GM21723 (cell line): ENCODE data around the gene RAB24.
"Not testable (repeated sequence)": the region's sequence is repeated elsewhere in the genome, so short reads cannot be mapped to it uniquely, and the experiment has no call there.

Source experiments
- ATAC-seq: cut with Tn5 transposase; IDR thresholded peaks from one replicate; pipeline ENCODE4 v1.9.1; 2021; ENCODE audit warnings: mild to moderate bottlenecking, moderate library complexity; ENCODE audit not compliant: unreplicated experiment

RAB24 gene

GRCh38 chr5:177296581-177296980 is 6.9 kb downstream of the RAB24 start:
- ATAC-seq, result no peak

- no peak for ATAC-seq
These were observed 7.6 kb downstream of the RAB24 start for GRCh38 chr5:177295924-177296323.

- no peak for ATAC-seq
These were observed 8.9 kb downstream of the RAB24 start for GRCh38 chr5:177294632-177295031.

- no peak for ATAC-seq
These were observed 9.5 kb downstream of the RAB24 start for GRCh38 chr5:177293819-177294581.

- no peak for ATAC-seq
These were observed 11.8 kb downstream of the RAB24 start for GRCh38 chr5:177291735-177292134.

GRCh38 chr5:177290816-177291596 is 12.5 kb downstream of the RAB24 start:
- ATAC-seq, result no peak

GRCh38 chr5:177288191-177288590 is 15.3 kb downstream of the RAB24 start:
- ATAC-seq, result no peak

- no peak for ATAC-seq
These were observed 26.6 kb downstream of the RAB24 start for GRCh38 chr5:177276886-177277285.

- ATAC-seq, result no peak
These were observed 27.6 kb downstream of the RAB24 start for GRCh38 chr5:177275883-177276282.

- ATAC-seq, result no peak
These were observed 32.4 kb downstream of the RAB24 start for GRCh38 chr5:177271113-177271512.

GRCh38 chr5:177270653-177271052 is 32.9 kb downstream of the RAB24 start:
- no peak for ATAC-seq

- ATAC-seq, result no peak
These were observed 33.5 kb downstream of the RAB24 start for GRCh38 chr5:177269976-177270375.

- ATAC-seq, result no peak
These were observed 34.2 kb downstream of the RAB24 start for GRCh38 chr5:177269232-177269895.

GRCh38 chr5:177265395-177265794 is 38.1 kb downstream of the RAB24 start:
- ATAC-seq, result no peak

GRCh38 chr5:177264178-177264577 is 39.3 kb downstream of the RAB24 start:
- no peak for ATAC-seq

GRCh38 chr5:177261510-177261909 is 42.0 kb downstream of the RAB24 start:
- ATAC-seq, result no peak

GRCh38 chr5:177260961-177261360 is 42.6 kb downstream of the RAB24 start:
- no peak for ATAC-seq

GRCh38 chr5:177258711-177259110 is 44.8 kb downstream of the RAB24 start:
- not testable (repeated sequence) for ATAC-seq

- no peak for ATAC-seq
These were observed 47.2 kb downstream of the RAB24 start for GRCh38 chr5:177256296-177256695.

- no peak for ATAC-seq
These were observed 50.3 kb downstream of the RAB24 start for GRCh38 chr5:177253252-177253651.
